ENCODE measurements around the gene TMEM185A.
"Not testable (repeated sequence)": the region's sequence is repeated elsewhere in the genome, so short reads cannot be mapped to it uniquely, and the experiment has no call there.

- TF ChIP-seq, protein P1, sequence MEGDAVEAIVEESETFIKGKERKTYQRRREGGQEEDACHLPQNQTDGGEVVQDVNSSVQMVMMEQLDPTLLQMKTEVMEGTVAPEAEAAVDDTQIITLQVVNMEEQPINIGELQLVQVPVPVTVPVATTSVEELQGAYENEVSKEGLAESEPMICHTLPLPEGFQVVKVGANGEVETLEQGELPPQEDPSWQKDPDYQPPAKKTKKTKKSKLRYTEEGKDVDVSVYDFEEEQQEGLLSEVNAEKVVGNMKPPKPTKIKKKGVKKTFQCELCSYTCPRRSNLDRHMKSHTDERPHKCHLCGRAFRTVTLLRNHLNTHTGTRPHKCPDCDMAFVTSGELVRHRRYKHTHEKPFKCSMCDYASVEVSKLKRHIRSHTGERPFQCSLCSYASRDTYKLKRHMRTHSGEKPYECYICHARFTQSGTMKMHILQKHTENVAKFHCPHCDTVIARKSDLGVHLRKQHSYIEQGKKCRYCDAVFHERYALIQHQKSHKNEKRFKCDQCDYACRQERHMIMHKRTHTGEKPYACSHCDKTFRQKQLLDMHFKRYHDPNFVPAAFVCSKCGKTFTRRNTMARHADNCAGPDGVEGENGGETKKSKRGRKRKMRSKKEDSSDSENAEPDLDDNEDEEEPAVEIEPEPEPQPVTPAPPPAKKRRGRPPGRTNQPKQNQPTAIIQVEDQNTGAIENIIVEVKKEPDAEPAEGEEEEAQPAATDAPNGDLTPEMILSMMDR (IDR thresholded peaks at IDR 0.05; ENCODE audit: insufficient read depth, low read depth, low read length), result not testable (repeated sequence)
- not testable (repeated sequence) for TF ChIP-seq EZH2 (IDR thresholded peaks at IDR 0.05; ENCODE audit: insufficient read depth, low read length)
Measured at GRCh38 chrX:149590993-149591392, 40.6 kb downstream of the TMEM185A start.
